Activated CD8-positive, alpha-beta memory T cell treated with anti-CD3 and anti-CD28 coated beads for 4 hours (primary cell): ENCODE data around the gene PRDM16.

ENCODE experiments used
- DNase-seq, 2 donors: peaks; one replicate each; pipeline ENCODE4 v3.0.0-alpha.2; 2020; ENCODE audit warnings: low read depth in 2 of 2

Gene PRDM16

GRCh38 chr1:3122311-3122710 lies 53.3 kb downstream of the PRDM16 start:
- DNase-seq: no peak

- no peak for DNase-seq
Observed at GRCh38 chr1:3124246-3124645, 55.2 kb downstream of the PRDM16 start.

- DNase-seq: no peak
Observed at GRCh38 chr1:3125078-3125477, 56.1 kb downstream of the PRDM16 start.

GRCh38 chr1:3125546-3126368 lies 56.8 kb downstream of the PRDM16 start:
- DNase-seq: no peak

GRCh38 chr1:3126756-3127678 lies 58.0 kb downstream of the PRDM16 start:
- DNase-seq: no peak

GRCh38 chr1:3127738-3128137 lies 58.7 kb downstream of the PRDM16 start:
- DNase-seq: no peak

GRCh38 chr1:3128431-3129132 lies 59.6 kb downstream of the PRDM16 start:
- DNase-seq: no peak

GRCh38 chr1:3129133-3129490 lies 60.1 kb downstream of the PRDM16 start:
- DNase-seq: no peak

GRCh38 chr1:3130268-3130667 lies 61.3 kb downstream of the PRDM16 start:
- no peak for DNase-seq

- no peak for DNase-seq
Observed at GRCh38 chr1:3132660-3133059, 63.7 kb downstream of the PRDM16 start.

GRCh38 chr1:3133686-3134085 lies 64.7 kb downstream of the PRDM16 start:
- no peak for DNase-seq

GRCh38 chr1:3134381-3135072 lies 65.5 kb downstream of the PRDM16 start:
- DNase-seq: no peak

GRCh38 chr1:3135073-3135702 lies 66.2 kb downstream of the PRDM16 start:
- DNase-seq: no peak

- DNase-seq: no peak
Observed at GRCh38 chr1:3135744-3136455, 66.9 kb downstream of the PRDM16 start.

GRCh38 chr1:3136532-3136931 lies 67.5 kb downstream of the PRDM16 start:
- no peak for DNase-seq

GRCh38 chr1:3137111-3138100 lies 68.4 kb downstream of the PRDM16 start:
- DNase-seq: no peak

GRCh38 chr1:3138623-3139151 lies 69.7 kb downstream of the PRDM16 start:
- no peak for DNase-seq

GRCh38 chr1:3139451-3139852 lies 70.4 kb downstream of the PRDM16 start:
- DNase-seq: no peak

GRCh38 chr1:3139871-3140361 lies 70.9 kb downstream of the PRDM16 start:
- DNase-seq: no peak
